ENCODE measurements around the gene SIPA1. TPM values are rescaled to one million over a fixed set of nuclear protein-coding genes. Genes with fewer than 3 reads are reported as not detected.

The SIPA1 gene
- total and polyA plus RNA-seq, 9 of the 15 experiments (the other 6 are each of a cell fraction or from before 2014, with no cell fraction given): 0.25 to 85.8 (median 16.8) TPM

- TF ChIP-seq CHAMP1 (IDR thresholded peaks at IDR 0.05): no peak
- TF ChIP-seq ATF1 (CRISPR knock-in tag; IDR thresholded peaks at IDR 0.05): no peak
- 0 out of 2 replicates have a peak, but pooled peaks have one; percentile 37 for TF ChIP-seq ATF1 (tag; IDR thresholded peaks at IDR 0.05)
- TF ChIP-seq HNRNPLL (IDR thresholded peaks at IDR 0.05; ENCODE audit: low read depth, low read length, poor library complexity, severe bottlenecking): peak; percentile 64
- TF ChIP-seq NONO (IDR thresholded peaks at IDR 0.05; ENCODE audit: low read depth in 2 of 2, low read length in 1 of 2): 0 out of 4 replicates have a peak, but pooled peaks of 1 of the 2 experiments have one; percentile 25
- TF ChIP-seq NR1H2 (CRISPR knock-in tag; IDR thresholded peaks at IDR 0.05): no peak
- TF ChIP-seq CAMTA2 (CRISPR knock-in tag; conservative IDR thresholded peaks at IDR 0.05): 0 out of 2 replicates have a peak, but pooled peaks have one; percentile 34
- no peak for TF ChIP-seq CEBPG (CRISPR knock-in tag; IDR thresholded peaks at IDR 0.05)
- TF ChIP-seq CEBPG (tag; conservative IDR thresholded peaks at IDR 0.05 in 1 of 2, IDR thresholded peaks at IDR 0.05 in 1 of 2): no peak
- TF ChIP-seq ZNF316 (IDR thresholded peaks at IDR 0.05): no peak
- TF ChIP-seq ZNF318 (IDR thresholded peaks at IDR 0.05; ENCODE audit: borderline replicate concordance in 1 of 2, low read depth in 1 of 2): no peak
- TF ChIP-seq RHOXF2B (CRISPR knock-in tag; conservative IDR thresholded peaks at IDR 0.05): no peak
- TF ChIP-seq BDP1 (IDR thresholded peaks at IDR 0.05; ENCODE audit: insufficient read depth, insufficient read length): no peak
- peak; percentile 89; the same call in 1 of the 2 replicates for TF ChIP-seq ILF3 (IDR thresholded peaks at IDR 0.05; ENCODE audit: borderline replicate concordance)
- 0 out of 2 replicates have a peak, but pooled peaks have one; percentile 18 for TF ChIP-seq DEAF1 (CRISPR knock-in tag; IDR thresholded peaks at IDR 0.05)
- TF ChIP-seq IRF2 (CRISPR knock-in tag; IDR thresholded peaks at IDR 0.05): no peak
These were observed at the start of gene SIPA1 (continued) for GRCh38 chr11:65637794-65638419.
